ENCODE results near the gene LDLRAD4. TPM values are rescaled to one million over a fixed set of nuclear protein-coding genes. Genes with fewer than 3 reads are reported as not detected.

The LDLRAD4 gene
- total and polyA plus RNA-seq, 12 donors: 3.9 to 64.5 (median 36.0) TPM

DNA sequence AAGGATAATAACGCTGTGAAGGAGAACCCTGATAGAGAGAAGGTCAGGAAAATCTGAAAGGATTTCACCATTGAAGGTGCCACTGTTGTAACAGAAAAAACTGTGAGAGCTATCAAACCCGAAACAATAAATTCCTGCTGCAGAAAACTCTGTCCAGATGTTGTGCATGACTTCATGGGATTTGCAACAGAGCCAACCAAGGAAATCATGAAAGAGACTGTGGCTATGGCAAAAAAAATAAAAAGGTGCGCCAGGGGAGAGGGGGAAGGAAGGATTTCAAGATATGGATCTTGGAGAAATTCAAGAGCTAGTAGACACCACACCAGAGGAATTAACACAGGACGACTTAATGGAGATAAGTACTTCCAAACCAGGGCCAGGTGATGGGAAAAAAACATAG, 88.0 kb downstream of the LDLRAD4 start:
- peaks cover 0 to 17% of the 10 kb centered on the region in 2 donors for H3K4me1 ChIP-seq (replicated peaks in 1 of 2)
- DNase-seq: no peak
- H3K36me3 ChIP-seq (replicated peaks in 1 of 2): no peaks in the 10 kb centered on the region
- no peak overlapping the region for H3K4me3 ChIP-seq
- intact Hi-C loops (cut with DNase I): no loop called here
- no peak overlapping the region for H3K27ac ChIP-seq
- no peaks in the 10 kb centered on the region for H3K27me3 ChIP-seq
- no peaks in the 10 kb centered on the region for H3K9me3 ChIP-seq (replicated peaks in 1 of 3)
- TF ChIP-seq POLR2A (IDR thresholded peaks at IDR 0.05): no peak
- TF ChIP-seq CTCF (IDR thresholded peaks at IDR 0.05): no peak
- 86 to 93% (median 91%) methylated on average over 4 of the region's 4 CpGs for WGBS, 4 donors

DNA sequence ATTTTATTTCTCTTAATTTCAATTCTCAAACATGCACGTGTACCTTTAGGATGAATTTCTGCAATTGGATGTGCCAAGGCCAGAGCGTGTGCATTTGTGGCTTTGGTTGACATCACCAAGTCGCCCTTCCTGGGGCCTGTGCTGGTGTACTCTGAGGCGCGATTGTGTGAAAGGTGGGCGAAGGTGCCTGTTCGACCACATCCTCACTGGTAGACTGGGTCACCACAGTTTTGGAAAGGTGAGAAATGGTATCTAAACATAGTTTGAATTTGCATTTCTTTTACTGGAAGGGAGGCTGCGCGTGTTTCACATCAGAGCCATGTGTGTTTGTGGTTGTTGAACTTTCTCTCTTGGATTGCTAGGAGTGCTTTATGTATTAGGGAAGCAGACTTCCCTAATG, 89.8 kb downstream of the LDLRAD4 start:
- Histone ChIP-seq H3K9me3 (replicated peaks in 1 of 3) (no peaks in the 10 kb centered on the region), H3K27ac (no peak overlapping the region), H3K36me3 (replicated peaks in 1 of 2) (no peaks in the 10 kb centered on the region), H3K4me1 (replicated peaks in 1 of 2) (no peaks in the 10 kb centered on the region), H3K27me3 (no peaks in the 10 kb centered on the region), H3K4me3 (no peak overlapping the region)
- TF ChIP-seq CTCF (IDR thresholded peaks at IDR 0.05) (no peak), POLR2A (IDR thresholded peaks at IDR 0.05) (no peak)
- WGBS, 4 donors: 80 to 84% (median 82%) methylated on average over 9 of the region's 9 CpGs
- intact Hi-C loops (cut with DNase I): no loop called here
- peak in 1 of 7 donors; percentile 17 for DNase-seq

DNA sequence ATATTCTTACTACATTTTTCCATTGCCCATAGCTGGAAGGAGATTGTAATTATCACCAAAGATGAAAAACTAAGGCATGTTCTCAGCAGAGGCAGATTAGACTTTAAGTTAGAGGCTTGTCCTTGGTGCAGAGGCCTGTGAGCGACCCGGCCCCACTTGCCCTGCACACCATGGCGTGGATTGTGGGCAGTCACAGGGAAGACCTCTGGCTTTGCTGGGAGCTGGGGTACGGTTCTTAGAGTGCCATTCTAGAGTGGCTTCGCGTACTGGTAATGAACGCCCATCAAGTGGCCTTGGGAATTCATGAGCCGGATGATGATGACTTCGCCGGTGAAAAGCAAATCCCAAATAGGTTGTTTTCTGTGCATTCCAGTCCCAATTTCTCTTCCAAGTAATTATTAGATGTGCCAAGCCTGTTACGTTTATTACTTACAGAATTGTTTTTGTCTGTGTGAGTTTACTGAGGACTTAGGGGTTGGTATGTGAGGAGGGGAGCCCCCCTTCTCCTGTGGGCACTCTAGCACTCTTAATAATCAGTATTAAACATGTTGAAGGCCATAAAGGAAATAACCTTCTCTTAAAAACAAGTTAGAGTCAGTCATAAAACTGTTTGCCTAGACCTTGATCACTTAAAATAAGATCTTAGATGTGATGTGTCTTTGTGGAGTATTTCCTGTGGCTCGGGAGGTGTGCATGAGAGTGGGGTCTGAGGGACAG, 90.6 kb downstream of the LDLRAD4 start:
- DNase-seq: peak in 1 of 7 donors; percentile 43
- Histone ChIP-seq H3K36me3 (replicated peaks in 1 of 2) (no peaks in the 10 kb centered on the region), H3K4me3 (no peak overlapping the region), H3K4me1 (replicated peaks in 1 of 2) (no peaks in the 10 kb centered on the region), H3K9me3 (replicated peaks in 1 of 3) (no peaks in the 10 kb centered on the region), H3K27ac (no peak overlapping the region), H3K27me3 (no peaks in the 10 kb centered on the region)
- WGBS, 4 donors: 72 to 85% (median 77%) methylated on average over 12 of the region's 12 CpGs
- TF ChIP-seq POLR2A (IDR thresholded peaks at IDR 0.05) (no peak), CTCF (IDR thresholded peaks at IDR 0.05) (no peak)
- intact Hi-C loops (cut with DNase I): no loop called here

DNA sequence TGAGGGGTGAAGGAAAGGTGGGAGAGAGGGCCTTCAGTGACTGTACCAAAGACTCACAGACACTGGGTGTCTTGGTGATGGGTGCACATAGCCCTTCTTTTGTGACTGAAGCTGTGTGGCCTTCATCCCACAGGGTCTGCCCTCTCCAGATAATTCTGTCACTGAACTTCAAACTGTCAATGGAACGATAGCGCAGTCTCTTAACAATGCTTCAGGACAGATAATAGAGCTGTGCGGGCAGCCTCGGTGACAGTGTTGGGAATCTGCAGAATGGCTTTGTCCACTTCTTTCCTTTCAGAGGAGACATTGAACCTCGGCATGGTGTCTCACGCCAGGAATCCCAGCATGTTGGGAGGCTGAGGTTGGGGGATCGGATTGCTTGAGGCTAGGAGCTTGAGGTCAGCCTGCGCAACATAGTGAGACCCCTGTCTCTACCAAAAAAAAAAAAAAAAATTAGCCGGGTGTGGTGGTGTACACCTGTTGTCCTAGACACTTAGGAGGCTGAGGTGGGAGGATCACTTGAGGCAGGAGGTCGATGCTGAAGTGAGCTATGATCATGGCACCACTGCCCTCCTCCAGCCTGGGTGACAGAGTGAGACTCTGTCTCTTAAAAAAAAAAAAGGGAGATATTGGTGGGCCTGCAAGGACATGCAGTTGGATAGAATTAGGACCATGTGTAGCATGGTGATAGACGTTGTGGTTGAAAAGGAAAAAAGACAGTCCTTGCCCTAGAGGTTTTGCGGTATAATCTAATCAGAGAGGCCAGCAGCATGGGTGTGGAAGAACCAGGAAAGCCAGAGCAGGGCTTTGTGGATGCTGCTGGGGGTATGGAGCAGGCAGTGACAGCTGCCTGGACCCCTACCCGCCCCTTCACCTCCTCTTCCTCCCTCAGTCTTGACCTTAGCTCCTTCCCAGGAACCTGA, 91.4 kb downstream of the LDLRAD4 start:
- Histone ChIP-seq H3K4me1 (replicated peaks in 1 of 2) (no peaks in the 10 kb centered on the region), H3K9me3 (replicated peaks in 1 of 3) (no peaks in the 10 kb centered on the region), H3K36me3 (replicated peaks in 1 of 2) (no peaks in the 10 kb centered on the region), H3K27me3 (no peaks in the 10 kb centered on the region), H3K4me3 (no peak overlapping the region), H3K27ac (no peak overlapping the region)
- TF ChIP-seq POLR2A (IDR thresholded peaks at IDR 0.05): no peak
- no peak for TF ChIP-seq CTCF (IDR thresholded peaks at IDR 0.05)
- WGBS, 4 donors: 85 to 92% (median 89%) methylated on average over 11 to 13 of the region's 13 CpGs
- intact Hi-C loops (cut with DNase I): no loop called here
- DNase-seq: peak in 1 of 7 donors; percentile 35
